Thyroid gland (tissue), 4 donors: ENCODE results near the gene ADAMTS17.

Source experiments
- POLR2A ChIP-seq, 2 donors: fragments of 450-650 bp; IDR thresholded peaks; one replicate each; pipeline ENCODE4 v1.6.1; 2017; ENCODE audit warnings: antibody characterized with exemption in 2 of 2, mild to moderate bottlenecking in 2 of 2, moderate library complexity in 1 of 2
- TF ChIP-seq, protein P1 (sequence below), 6 experiments: fragments of 200-600 bp in 3 of 6; fragments of 450-650 bp in 3 of 6; sonication (generic) in 3 of 6; IDR thresholded peaks; one replicate each; pipeline ENCODE4 v1.5.1; 2016 to 2019; ENCODE audit warnings: antibody characterized with exemption in 6 of 6, mild to moderate bottlenecking in 2 of 6, inconsistent platforms in 1 of 6, moderate library complexity in 1 of 6

DNA sequence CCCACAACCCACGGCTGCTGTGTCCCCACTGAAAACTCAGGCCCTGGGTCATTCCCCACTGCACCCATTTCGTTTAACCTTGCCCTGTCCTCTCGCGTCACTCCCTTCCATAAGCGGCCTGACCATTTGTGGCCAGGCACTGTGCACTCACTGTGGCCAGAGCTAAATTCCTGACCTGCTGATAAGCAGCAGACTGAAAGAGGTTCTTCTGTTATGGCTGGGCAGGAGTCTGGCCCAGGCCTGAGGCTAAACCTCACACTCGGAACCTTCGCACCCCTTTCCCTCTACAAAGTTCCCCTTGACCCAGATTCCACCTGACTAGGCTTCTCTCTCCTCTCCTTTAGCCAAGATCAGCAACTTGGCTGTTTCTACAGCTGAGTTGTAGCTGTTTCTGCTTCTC lies 62.3 kb downstream of the ADAMTS17 start:
- TF ChIP-seq, protein P1, sequence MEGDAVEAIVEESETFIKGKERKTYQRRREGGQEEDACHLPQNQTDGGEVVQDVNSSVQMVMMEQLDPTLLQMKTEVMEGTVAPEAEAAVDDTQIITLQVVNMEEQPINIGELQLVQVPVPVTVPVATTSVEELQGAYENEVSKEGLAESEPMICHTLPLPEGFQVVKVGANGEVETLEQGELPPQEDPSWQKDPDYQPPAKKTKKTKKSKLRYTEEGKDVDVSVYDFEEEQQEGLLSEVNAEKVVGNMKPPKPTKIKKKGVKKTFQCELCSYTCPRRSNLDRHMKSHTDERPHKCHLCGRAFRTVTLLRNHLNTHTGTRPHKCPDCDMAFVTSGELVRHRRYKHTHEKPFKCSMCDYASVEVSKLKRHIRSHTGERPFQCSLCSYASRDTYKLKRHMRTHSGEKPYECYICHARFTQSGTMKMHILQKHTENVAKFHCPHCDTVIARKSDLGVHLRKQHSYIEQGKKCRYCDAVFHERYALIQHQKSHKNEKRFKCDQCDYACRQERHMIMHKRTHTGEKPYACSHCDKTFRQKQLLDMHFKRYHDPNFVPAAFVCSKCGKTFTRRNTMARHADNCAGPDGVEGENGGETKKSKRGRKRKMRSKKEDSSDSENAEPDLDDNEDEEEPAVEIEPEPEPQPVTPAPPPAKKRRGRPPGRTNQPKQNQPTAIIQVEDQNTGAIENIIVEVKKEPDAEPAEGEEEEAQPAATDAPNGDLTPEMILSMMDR (IDR thresholded peaks at IDR 0.05) = no peak
- no peak for TF ChIP-seq POLR2A (IDR thresholded peaks at IDR 0.05)
